ENCODE data around the gene CRYBG1. TPM values are rescaled to one million over a fixed set of nuclear protein-coding genes. Genes with fewer than 3 reads are reported as not detected.

Gene CRYBG1
- polyA plus RNA-seq, 1 experiment = 1.9 TPM

DNA sequence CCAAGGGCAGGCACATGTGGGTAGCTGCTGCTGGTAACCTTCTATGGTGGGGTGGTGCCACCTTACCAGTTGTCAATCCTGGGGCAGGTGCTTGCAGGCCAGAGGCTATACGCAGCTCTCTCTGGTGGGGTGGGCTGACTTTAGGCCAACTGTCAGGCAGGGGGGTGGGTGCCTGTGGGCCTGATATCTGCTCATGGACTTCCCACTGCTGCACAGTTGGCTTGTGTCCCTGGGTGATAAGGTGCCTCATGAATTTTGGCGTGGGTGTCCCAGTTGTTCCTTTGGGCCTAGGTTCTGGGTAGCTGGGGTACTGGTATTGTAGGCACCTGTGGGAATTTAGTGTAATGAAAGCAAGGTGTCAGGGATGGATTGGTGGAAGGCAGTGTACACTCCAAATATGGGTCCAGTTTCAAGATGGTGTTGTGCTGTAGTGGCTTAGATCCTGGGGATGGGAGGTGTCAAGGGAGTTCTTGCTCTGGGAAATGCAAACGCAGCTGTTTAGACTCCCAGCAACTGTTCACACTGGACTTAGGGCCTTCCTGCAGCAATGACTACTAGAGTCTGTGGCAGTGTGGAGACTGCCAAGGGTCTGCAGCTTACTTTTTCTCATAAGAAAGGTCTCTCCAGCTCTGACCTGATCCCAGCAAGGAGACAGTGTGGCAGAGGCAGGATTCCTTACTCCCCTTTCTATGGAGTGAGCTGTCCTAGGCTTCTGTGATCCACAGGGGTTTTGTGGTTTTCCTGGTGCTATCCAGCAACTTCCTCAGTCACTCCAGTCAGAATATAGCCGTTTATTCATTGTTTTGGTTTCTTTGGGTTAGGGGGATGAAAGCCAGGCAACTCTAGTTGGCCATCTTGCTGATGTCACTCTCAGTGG, 128.2 kb downstream of the CRYBG1 start:
- ChIA-PET POLR2A (no interaction called here), CTCF (no interaction called here)
- H3K9me3 ChIP-seq (ENCODE audit: control insufficient read depth, insufficient read depth, low read length) = no peaks in the 10 kb centered on the region
- TF ChIP-seq, protein P1, sequence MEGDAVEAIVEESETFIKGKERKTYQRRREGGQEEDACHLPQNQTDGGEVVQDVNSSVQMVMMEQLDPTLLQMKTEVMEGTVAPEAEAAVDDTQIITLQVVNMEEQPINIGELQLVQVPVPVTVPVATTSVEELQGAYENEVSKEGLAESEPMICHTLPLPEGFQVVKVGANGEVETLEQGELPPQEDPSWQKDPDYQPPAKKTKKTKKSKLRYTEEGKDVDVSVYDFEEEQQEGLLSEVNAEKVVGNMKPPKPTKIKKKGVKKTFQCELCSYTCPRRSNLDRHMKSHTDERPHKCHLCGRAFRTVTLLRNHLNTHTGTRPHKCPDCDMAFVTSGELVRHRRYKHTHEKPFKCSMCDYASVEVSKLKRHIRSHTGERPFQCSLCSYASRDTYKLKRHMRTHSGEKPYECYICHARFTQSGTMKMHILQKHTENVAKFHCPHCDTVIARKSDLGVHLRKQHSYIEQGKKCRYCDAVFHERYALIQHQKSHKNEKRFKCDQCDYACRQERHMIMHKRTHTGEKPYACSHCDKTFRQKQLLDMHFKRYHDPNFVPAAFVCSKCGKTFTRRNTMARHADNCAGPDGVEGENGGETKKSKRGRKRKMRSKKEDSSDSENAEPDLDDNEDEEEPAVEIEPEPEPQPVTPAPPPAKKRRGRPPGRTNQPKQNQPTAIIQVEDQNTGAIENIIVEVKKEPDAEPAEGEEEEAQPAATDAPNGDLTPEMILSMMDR (IDR thresholded peaks at IDR 0.05; ENCODE audit: low read depth, low read length) = no peak
- no peak for DNase-seq (ENCODE audit: low read depth, low spot score)
- H3K4me3 ChIP-seq (ENCODE audit: low read depth, low read length) = no peak overlapping the region
- H3K27me3 ChIP-seq (ENCODE audit: control insufficient read depth, insufficient read depth, low read length) = peaks cover 24% of the 10 kb centered on the region
- no peak overlapping the region for H3K27ac ChIP-seq (ENCODE audit: low read depth, low read length)

DNA sequence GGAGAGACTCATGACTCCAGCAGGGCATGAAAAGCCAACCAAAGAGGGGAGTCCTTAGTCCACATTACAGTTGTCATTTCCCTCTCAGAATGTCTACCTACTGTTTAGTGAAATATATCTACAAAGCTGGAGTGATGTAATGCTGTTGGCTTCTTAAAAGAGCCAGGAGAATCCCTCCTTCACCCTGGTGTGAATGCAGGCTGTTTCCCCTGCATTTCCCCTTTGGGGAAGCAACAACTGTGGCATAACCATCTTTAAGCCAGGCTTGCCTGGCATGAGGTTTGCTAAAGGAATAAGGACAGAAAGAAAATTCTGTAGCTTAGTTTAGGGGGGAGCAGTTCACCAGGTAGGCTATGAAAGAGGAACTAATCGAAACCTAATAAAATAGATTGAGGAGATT, 129.5 kb downstream of the CRYBG1 start:
- DNase-seq (ENCODE audit: low read depth, low spot score) = no peak
- CTCF ChIA-PET = no interaction called here
- POLR2A ChIA-PET = no interaction called here

DNA sequence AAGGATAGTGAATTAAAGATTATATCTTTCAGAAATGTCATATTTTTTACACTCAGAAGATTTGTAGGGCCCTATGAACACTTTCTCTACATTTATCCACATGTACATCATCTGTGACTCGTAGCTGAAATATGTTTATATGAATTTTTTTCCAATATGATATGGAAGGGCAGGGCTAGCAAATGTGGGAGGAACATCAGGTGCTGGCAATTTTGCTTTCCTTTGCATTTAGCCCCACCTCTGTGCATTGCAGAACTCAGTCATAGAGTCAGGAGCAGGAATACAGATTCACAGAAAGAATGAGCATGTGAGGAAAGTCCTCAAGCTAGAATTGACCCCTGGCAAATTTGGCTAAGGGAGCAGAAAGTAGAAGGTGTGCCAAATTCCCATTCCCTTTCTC, 129.9 kb downstream of the CRYBG1 start:
- POLR2A ChIA-PET = no interaction called here
- Histone ChIP-seq H3K4me3 (ENCODE audit: low read depth, low read length) (no peak overlapping the region), H3K27me3 (ENCODE audit: control insufficient read depth, insufficient read depth, low read length) (peaks cover 24% of the 10 kb centered on the region), H3K9me3 (ENCODE audit: control insufficient read depth, insufficient read depth, low read length) (no peaks in the 10 kb centered on the region), H3K27ac (ENCODE audit: low read depth, low read length) (no peak overlapping the region)
- TF ChIP-seq, protein P1 (IDR thresholded peaks at IDR 0.05; ENCODE audit: low read depth, low read length) = no peak
- DNase-seq (ENCODE audit: low read depth, low spot score) = no peak
- CTCF ChIA-PET = interaction anchor here (0.9 kb wide), 1 partner anchor 66 kb away, joined by 4 read pairs; no protein-coding TSS in a partner anchor

More for the DNA sequence above, 129.5 kb downstream of the CRYBG1 start:
- no peak overlapping the region for H3K4me3 ChIP-seq (ENCODE audit: low read depth, low read length)
- TF ChIP-seq, protein P1 (IDR thresholded peaks at IDR 0.05; ENCODE audit: low read depth, low read length) = no peak
- H3K27me3 ChIP-seq (ENCODE audit: control insufficient read depth, insufficient read depth, low read length) = peaks cover 25% of the 10 kb centered on the region
- no peak overlapping the region for H3K27ac ChIP-seq (ENCODE audit: low read depth, low read length)
- no peaks in the 10 kb centered on the region for H3K9me3 ChIP-seq (ENCODE audit: control insufficient read depth, insufficient read depth, low read length)

DNA sequence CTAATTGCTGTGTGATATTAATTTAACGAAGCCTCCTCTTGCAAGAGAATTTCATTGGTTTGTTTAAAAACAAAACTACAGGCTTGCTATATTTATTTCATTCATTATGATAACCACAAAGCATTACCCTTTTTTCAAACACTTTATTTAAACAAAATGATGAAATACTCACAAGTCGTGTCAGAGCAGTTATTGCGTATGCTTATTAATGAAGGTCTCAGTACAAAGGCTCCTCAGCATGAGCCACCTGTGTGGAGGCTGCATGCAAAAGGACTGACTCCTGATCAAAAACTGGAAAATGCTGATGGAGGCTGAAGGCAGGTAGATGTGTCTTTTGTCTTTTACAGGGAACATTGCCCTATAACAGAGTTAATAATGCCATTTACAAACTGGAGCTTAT, 130.5 kb downstream of the CRYBG1 start:
- TF ChIP-seq, protein P1 (IDR thresholded peaks at IDR 0.05; ENCODE audit: low read depth, low read length) = no peak
- ChIA-PET CTCF (interaction anchor here (0.9 kb wide), 2 partner anchors 66 to 75 kb away, joined by 4 to 5 read pairs; no protein-coding TSS in a partner anchor), POLR2A (no interaction called here)
- no peak overlapping the region for H3K27ac ChIP-seq (ENCODE audit: low read depth, low read length)
- no peak for DNase-seq (ENCODE audit: low read depth, low spot score)
- H3K27me3 ChIP-seq (ENCODE audit: control insufficient read depth, insufficient read depth, low read length) = peaks cover 21% of the 10 kb centered on the region
- H3K9me3 ChIP-seq (ENCODE audit: control insufficient read depth, insufficient read depth, low read length) = no peaks in the 10 kb centered on the region
- H3K4me3 ChIP-seq (ENCODE audit: low read depth, low read length) = no peak overlapping the region

DNA sequence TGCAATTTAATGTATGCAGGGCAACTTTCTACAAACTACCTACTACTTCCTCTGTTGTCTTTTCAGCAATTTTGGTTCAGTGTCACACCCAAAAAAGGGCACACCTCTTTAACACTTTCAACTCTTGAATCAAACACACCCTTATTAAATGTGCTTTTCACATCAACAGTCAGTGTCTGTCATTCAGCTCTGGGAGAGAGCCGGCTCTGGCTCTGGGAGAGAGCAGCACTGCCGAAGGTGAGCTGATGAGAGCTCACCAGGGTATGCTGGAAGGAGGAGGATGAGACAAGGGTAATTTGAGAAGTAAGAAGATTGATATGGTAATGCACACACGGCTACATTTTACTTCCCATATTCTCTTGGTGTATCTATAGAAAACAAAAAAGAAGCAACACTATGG, 134.5 kb downstream of the CRYBG1 start:
- ChIA-PET POLR2A (no interaction called here), CTCF (no interaction called here)
- H3K9me3 ChIP-seq (ENCODE audit: control insufficient read depth, insufficient read depth, low read length) = no peaks in the 10 kb centered on the region
- H3K4me3 ChIP-seq (ENCODE audit: low read depth, low read length) = no peak overlapping the region
- TF ChIP-seq, protein P1 (IDR thresholded peaks at IDR 0.05; ENCODE audit: low read depth, low read length) = no peak
- no peak overlapping the region for H3K27ac ChIP-seq (ENCODE audit: low read depth, low read length)
- DNase-seq (ENCODE audit: low read depth, low spot score) = no peak
- peaks cover 18% of the 10 kb centered on the region for H3K27me3 ChIP-seq (ENCODE audit: control insufficient read depth, insufficient read depth, low read length)
